DMS79 (cell line): Measurements from ENCODE around the gene OBSL1.

Experiments
- DNase-seq: peaks from one replicate; lab custom pipeline; 2025; lab: John Stamatoyannopoulos, UW

Gene OBSL1

DNA sequence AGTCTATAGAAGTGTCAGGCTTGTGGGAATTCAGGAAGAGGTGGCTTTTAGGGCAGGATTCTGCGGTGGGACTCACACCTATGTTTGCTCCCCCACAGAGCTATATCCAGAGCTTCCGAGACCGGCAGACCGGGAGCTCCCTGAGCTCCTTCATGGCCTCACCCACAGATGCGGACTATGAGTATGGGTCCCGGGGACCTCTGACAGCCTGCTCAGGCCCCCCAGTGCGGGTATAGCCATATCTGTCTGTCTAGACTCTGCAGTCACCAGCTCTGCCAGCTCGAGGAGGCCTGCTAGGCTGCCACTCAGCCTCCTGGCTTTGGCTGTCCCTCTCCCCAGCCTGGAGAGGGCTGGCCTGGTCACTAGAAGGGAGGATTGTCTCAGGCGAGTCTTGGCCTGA is 21.7 kb downstream of the OBSL1 start:
- no peak for DNase-seq

DNA sequence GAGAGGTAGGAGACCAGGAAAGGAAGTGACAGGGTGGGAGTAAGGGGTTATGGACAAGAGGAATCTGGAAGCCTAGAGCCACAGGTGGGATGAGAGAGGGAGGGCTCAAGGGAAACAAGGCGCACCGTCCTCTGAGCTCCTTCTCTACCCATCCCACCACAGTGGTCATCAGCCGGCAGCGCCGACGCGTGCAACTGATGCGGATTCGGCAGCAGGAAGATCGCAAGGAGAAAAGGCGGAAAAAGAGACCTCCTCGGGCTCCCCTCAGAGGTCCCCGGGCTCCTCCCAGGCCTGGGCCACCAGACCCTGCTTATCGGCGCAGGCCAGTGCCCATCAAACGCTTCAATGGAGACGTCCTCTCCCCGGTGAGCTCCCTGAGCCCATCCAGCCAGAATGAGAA is 22.3 kb downstream of the OBSL1 start:
- no peak for DNase-seq

- no peak for DNase-seq
These were observed 23.7 kb downstream of the OBSL1 start for GRCh38 chr2:219547621-219548020.

DNA sequence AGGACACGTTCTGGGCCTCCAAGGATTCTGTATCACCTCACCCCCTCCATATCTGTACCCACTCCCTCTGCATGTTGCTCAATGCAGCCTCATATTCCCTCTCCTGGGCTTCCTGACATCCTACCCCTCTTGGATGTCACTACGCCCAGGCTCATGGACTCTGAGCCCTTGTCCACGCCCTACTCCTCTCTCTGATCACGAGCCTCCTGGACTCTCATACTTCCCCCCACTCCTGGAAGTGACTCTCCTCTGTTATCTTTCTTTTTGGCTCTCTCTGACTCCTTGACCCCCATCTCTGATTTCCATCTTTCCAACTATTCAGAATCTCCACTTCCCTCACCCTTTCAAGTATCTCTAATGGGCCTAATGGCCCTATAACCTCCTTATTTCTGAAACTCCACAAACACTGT is 25.4 kb downstream of the OBSL1 start:
- DNase-seq, result no peak

- DNase-seq, result no peak
These were observed 25.9 kb downstream of the OBSL1 start for GRCh38 chr2:219545295-219545942.

- DNase-seq, result no peak
These were observed 26.8 kb downstream of the OBSL1 start for GRCh38 chr2:219544567-219544966.

- peak; percentile 97 for DNase-seq
These were observed 27.6 kb downstream of the OBSL1 start, which contains the start of the genes CHPF and TMEM198 for GRCh38 chr2:219543596-219544358. TSS of gene CHPF (minus strand) at chr2:219543809. CDS start at chr2:219543538, 271 bp downstream. TSS of gene TMEM198 (plus strand) at chr2:219544028. CDS start at chr2:219544728, 700 bp downstream.

- DNase-seq, result no peak
These were observed 28.3 kb downstream of the OBSL1 start for GRCh38 chr2:219542931-219543595.

DNA sequence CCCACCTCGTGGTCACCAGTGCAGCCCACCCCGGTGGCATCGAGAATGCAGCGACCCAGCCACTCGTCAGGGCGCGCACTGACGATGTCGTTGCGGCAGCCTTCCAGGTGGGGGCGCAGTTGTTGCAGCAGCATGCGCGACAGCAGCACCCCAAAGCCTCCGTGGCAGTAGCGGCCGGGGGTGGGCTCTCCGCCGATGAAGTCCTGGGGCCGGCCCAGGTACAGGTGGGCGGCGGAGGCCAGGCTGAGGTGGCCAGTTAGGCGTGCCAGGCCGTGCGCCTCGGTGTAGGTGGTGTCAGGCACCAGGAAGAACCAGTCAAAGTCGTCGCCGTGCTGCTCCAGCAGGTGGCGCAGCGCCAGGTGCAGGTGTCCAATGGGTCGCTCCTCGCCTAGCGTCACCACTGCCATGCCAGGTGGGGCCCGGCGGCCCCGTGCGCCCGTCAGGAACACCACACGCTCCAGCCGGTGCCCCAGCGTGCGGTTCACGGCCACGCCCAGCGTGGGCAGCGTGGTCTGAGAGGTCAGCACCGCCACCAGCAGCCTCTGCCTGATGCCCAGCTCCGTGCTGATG is 29.6 kb downstream of the OBSL1 start:
- peak; percentile 45 for DNase-seq

DNA sequence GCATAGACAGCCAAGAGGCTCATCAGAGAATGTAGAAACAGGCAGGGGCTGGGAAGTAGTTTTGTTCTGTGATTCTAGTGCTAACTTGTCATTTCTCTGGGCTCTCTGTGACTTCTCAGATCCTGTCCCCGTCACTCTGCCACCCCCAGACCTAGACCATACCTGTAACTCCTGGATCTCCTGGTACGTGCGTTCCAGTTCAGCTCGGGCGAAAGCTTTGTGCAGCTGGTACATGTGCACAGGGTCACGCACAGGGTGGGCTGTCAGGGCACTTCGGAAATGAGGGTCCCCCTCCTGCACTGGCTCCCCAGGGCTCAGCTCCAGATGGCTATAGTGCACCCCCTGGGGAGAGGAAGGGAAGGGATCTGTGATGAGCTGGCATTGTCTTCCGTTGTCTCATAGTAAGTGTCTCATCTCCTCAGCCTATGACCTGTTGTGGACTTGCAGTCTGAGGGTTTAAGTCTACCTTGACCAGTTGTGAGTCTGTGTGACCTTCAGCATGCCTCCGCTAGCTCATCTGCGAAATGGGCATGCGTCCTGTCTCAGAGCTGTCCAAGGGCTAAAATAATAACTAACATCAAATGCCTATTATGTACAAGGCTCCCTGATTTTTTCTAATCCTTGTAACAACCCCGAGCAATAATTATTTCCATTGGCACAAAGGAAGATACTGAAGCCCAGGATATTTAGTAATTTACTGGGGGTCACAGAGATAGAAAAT is 30.4 kb downstream of the OBSL1 start:
- DNase-seq, result no peak

DNA sequence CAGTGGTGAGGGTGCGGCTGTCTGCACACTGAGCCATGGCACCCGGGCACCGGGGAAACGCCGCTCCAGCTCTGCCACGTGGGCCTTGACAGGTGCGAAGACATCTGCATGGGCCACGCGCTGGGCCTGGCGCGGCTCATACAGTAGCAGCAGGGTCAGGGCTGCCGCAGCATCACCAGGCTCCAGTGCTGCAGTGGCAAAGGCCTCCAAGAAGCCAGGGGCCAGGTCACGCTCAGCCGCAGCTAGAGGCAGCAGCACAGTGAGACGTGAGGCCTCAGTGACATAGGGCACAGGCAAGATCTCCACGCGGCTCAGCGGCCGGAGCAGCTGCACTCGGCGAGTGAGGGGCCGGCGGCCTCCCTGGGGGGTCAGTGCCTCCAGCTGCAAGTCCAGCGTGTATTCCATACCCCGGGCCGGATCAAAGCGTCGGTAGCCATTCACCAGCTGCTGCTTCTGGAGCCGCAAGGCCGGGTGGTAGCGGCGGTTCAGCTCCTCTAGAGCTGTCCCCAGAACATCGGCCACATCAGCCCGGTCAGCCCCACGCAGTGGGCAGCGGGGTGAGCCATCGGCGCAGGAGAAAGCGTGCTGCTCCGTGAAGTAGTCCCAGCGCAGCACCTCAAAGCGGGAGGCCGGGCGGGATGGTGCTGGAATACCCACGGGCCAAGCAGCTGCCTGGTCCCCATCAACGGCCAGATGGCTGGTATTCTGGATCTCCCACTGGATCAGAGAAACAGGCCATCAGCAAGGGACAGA is 31.2 kb downstream of the OBSL1 start:
- no peak for DNase-seq

DNA sequence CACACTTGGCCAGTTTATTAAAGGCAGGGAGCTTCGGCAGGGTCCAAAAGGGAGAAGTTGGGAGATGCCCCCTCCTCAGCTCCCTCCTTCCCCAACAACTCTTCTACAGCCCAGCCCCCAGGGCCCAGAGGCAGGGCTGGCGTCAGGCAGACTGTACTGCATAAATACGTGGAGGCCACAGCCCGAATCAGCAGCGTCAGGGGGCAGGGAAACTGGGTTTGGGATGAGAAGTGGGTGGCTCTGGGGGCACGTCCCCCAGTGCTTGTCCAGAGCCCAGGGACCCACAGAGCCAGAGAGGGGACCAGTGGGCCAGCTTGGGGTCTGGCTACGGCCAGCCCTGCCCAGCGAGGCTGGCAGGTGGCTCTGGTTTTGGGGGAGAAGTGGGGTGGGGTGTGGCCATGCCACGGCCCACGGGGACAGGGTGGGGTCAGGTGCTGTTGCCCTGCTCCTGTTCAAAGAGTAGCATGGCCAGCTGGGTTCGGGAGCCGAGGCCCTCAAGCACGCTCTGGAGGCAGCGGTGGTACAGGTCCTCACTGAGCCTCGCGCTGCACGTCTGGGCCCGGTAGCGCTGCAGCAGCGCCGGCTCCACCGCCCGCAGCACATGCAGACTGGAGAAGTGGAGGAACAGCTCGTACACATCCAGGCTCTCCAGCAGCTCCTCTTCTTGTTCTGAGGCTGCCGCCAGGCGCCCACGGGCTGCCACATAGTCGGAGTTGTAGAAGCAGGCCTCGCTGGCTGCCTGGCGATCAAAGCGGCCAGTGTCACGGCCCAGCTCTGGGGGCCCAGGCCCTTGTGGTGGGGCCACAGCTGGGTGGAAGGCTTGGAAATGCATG is 32.2 kb downstream of the OBSL1 start:
- no peak for DNase-seq

- no peak for DNase-seq
These were observed 32.8 kb downstream of the OBSL1 start for GRCh38 chr2:219538504-219538951.

DNA sequence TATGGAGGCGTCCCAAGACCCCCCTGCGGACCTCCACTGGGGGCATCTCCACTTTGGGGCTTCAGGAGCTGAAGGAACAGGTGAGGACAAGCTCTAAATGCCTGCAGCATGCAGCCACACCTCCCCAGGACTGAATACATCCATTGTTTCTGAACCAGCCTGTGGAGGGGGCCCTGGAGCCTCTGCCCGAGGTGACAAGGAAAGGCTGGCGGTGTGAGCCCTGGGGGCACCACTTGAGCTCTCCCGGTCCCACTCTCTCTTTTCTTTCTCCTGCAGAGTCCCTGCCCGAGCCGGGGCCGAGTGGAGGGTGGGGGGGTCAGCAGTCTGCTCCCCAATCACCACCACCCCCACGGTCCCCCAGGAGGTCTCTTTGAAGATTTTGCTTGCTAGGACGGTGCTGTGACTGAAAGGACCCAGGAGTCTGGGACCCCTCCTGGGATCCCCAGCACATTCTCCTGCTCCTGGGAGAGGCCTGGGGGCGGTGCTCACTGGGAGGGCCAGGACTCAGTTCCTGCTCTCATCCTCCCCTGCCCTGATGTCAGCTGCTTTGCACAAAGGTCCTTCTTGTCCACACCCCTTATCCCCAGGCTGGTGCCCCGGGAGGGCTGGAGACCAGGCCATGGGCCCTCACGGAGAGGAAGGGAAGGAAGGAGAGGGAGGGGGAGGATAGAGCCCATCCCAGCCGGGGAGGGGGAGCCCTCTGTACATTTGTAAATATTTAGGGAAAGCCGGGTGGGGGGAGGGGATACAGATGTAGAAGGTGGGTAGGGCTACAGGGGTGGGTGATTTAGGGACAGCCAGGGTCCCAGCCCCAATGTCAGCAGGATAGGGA is 33.5 kb downstream of the OBSL1 start:
- no peak for DNase-seq

DNA sequence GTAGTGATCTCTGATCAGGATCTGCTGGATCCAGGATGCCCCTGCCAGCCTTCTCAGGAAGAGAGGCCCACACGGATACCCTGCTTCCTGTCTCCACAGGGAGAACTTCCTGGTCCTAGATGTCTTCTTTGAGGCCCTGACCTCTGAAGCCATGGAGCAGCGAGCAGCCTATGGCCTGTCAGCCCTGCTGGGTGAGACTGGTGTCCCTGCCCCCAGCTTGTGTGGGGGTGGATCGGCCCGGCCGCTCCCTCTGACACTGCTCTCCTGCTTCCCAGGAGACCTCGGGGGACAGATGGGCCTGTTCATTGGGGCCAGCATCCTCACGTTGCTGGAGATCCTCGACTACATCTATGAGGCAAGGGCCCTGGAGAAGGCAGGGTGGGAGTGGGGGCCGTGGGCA is 34.4 kb downstream of the OBSL1 start:
- DNase-seq, result no peak

- DNase-seq, result no peak
These were observed 34.9 kb downstream of the OBSL1 start for GRCh38 chr2:219536425-219536824.

DNA sequence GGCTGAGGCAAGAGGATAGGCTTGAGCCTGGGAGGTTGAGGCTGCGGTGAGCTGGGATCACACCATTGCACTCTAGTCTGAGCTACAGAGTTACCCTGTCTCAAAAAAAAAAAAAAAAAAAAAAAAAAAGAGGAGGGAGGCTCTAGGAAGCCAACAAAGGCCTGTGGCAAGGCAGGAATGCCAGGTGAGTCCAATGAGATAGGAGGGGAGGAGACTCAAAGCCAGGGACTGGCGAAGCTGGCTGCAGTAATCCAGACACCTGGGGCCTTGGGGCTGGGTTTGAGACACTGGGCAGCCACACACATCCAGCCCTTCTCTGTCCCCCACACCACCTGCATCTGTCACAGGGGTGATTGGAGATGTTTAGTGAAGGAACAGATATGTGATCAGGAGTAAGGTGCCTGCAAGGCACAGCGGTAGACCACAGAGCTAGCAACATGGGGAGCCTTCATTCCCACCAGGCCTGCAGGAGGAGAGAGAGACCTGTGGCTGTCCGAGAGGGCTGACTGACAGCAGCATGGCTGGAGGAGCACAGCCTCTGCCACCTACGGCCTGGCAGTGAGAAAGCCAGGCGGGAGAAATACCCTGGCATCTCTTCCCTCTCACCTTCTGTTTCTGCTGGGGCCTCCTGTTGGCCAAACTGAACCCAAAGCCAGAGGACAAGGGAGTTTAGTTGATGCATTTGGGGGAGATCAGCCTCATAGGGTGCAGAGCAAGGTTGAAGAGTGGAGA is 37.2 kb downstream of the OBSL1 start:
- DNase-seq, result no peak

DNA sequence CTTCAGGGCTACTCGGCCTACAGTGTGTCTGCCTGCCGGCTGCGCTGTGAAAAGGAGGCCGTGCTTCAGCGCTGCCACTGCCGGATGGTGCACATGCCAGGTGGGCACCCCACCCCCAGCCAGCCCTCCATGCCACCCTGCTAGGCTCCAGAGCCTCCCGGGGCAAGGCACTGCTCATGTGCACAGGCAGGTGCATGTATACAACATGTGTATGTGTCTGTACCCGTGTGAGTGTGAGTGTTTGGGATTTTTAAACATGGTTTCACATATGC is 39.0 kb downstream of the OBSL1 start:
- no peak for DNase-seq
